GM20431 (cell line): Measurements from ENCODE around the gene KRT86.
"Not testable (repeated sequence)": the region's sequence is repeated elsewhere in the genome, so short reads cannot be mapped to it uniquely, and the experiment has no call there.

Experiments
- in situ Hi-C: fragments of 300-500 bp; cut with MseI, MboI; formaldehyde crosslinking; loops from one replicate; pipeline ENCODE4 v1.15.0; 2020; ENCODE audit warnings: low sequenced_read_pairs; ENCODE audit not compliant: unreplicated experiment

The KRT86 gene

GRCh38 chr12:52238207-52238840, 36.1 kb upstream of the KRT86 start:
- in situ Hi-C loops, result no loop called here

GRCh38 chr12:52238916-52239646, 35.4 kb upstream of the KRT86 start:
- in situ Hi-C loops, result no loop called here

- in situ Hi-C loops, result no loop called here
Observed at GRCh38 chr12:52239767-52240166, 34.7 kb upstream of the KRT86 start.

DNA sequence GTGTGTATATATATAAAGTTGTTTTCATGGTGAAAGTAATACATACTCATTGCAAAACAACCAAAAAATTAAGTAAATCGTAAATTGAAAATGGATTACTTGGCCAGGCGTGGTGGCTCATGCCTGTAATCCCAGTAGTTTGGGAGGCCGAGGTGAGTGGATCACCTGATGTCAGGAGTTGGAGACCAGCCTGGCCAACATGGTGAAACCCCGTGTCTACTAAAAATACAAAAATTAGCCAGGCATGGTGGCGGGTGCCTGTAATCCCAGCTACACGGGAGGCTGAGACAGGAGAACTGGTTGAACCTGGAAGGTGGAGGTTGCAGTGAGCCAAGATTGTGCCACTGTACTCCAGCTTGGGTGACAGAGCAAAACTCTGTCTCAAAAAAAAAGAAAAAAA, 34.2 kb upstream of the KRT86 start:
- in situ Hi-C loops, result not testable (repeated sequence)

GRCh38 chr12:52241205-52241842, 33.1 kb upstream of the KRT86 start:
- in situ Hi-C loops, result no loop called here

- in situ Hi-C loops, result no loop called here
Observed at GRCh38 chr12:52242442-52243258, 31.8 kb upstream of the KRT86 start.

DNA sequence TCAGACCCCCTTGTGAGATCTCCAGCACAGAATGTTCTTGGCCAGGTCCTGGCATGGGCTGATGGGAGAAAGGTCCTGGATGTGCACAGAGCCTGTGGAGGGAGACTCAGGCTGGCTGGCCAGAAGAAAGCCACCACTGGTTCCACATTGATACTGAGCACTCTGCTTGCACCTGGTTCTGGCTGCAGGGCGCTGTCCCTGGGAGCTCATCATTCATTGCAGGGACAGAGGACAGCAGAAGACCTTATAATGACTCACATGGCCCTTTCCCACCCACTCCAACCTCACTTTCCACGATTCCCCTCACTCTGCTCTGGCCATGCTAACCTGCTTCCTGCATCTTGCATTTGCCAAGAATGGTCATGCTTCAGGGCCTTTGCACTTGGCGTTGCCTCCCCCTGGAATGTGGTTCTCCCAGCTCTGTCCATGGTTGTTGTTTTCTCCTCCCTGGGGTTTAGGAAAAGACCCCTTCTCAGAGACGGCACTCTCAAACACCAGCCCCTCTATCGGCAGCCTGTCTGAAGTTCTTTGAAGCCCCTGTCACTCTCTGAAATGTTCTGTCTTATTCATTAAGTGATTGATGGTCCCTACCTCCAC, 31.1 kb upstream of the KRT86 start:
- in situ Hi-C loops, result no loop called here

DNA sequence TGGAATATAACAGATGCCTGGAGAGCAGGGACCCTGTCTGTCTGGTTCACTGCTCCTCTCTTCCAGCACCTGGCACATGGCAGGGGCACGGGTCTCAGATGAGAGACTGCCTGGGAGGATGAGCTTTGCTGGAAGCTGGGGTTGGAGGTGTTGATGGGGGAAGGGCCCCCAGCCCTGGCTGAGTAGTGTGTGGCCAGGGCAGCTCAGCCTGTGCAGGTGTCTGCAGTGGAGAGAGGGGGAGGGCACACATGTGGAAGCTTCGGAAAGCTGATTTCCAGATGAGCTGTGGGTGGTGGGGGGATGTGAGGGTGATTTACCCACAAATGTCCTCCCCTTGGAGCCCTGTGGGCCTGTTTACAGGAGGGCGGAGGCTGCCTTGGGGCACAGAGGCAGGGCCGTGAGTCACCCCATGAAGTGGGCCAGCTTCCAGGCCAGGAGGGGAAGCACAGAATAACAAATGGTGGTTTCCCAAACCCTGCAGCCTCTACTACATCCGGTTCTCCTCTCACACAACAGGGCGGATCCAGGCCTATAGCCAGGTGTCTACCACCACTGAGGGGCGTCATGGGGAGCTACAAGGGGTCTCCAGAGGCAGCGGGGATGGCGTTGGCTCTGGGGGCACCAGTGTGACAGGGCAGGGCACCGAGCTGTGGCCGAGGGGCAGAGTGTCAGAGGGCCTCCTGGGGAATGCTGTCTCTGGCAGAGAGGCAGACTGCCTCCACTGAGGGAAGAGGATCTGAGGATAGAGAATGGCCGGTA, 30.4 kb upstream of the KRT86 start:
- in situ Hi-C loops, result no loop called here

DNA sequence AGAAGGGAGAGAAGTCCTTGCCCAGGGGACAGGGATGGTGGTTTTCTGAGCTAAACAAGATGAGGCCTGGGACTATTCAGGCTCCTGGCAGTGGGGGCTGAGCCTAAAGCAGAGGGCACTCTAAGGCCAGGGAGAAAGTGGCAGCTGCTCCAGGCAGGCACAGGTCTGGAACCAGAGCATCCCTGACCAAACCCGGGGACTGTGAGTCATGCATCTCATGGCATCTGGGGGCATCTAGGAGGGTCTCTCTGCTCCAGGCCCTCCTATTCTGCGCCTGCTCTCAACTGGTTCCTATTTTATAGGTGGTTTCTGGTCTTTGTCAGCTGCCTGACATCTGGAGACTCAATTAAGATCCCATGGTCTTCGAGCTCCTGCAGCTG, 29.8 kb upstream of the KRT86 start:
- in situ Hi-C loops, result no loop called here

DNA sequence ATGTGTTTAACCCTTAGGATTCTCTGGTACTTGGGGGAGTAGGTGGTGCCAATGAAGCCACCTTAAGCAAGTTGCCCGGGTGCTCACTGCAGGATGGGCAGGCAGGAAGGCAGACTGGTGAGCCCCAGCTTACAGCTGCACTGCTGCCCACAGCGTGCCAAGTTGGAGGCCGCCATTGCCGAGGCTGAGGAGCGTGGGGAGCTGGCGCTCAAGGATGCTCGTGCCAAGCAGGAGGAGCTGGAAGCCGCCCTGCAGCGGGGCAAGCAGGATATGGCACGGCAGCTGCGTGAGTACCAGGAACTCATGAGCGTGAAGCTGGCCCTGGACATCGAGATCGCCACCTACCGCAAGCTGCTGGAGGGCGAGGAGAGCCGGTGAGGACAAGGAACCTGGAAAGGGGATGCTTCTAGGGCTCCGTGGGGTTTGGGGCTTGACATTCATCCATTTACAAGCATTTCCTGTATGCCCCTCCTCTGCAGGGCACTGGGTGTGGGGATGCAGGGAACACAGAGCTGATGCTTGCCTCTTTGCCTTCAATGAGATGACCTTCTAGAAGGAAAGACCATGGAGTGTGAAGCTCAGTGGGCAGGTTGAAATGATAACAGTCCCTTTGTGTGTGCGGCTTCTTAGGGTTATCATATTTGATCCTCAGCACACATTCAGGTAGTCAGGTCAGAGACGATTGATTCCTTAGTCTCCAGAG, 29.0 kb upstream of the KRT86 start:
- in situ Hi-C loops, result no loop called here

DNA sequence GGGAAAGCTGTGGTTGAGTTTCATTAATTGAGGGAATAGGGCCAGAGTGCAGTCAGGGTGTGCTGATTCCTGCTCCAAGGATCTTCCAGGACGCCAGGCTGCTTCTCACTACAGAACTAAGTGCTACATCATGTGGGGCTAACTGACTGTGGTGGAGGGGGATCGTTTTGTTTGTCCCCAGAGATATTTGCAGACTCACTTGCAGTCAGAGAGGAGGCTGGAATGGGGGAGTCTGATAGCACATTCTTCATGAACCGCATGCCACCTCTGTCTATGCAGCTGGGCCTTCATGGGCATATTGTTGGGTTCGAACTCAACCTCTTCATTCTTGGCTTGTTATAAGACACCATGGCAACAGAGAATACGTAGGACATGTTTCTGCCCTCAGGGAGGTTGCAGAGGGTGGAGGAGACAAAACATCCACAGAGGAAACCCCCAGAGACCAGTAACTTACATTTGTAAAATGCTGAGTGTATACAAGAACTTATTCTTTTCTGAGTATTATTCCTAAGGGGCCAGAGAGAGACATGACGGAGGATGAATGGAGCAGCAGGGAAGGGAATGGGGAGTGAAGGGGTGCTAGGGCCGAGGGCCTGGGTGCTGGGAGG, 28.4 kb upstream of the KRT86 start:
- in situ Hi-C loops, result no loop called here

GRCh38 chr12:52246720-52247621, 27.5 kb upstream of the KRT86 start:
- in situ Hi-C loops, result no loop called here

GRCh38 chr12:52247622-52248540, 26.6 kb upstream of the KRT86 start:
- in situ Hi-C loops, result no loop called here

- in situ Hi-C loops, result no loop called here
Observed at GRCh38 chr12:52248541-52249461, 25.6 kb upstream of the KRT86 start.

- in situ Hi-C loops, result no loop called here
Observed at GRCh38 chr12:52249511-52250047, 24.9 kb upstream of the KRT86 start.
